Glutamatergic neuron (in vitro differentiated cells): ENCODE data around the gene RCOR1. TPM values are rescaled to one million over a fixed set of nuclear protein-coding genes. Genes with fewer than 3 reads are reported as not detected.

Experiments used
- DNase-seq: peaks from one replicate; pipeline ENCODE4 v3.0.0; 2022
- H3K27ac Mint-ChIP-seq: one replicate; pipeline ENCODE4 v1.8.0; 2020; ENCODE audit warnings: mild to moderate bottlenecking, mixed read lengths, inconsistent platforms; ENCODE audit not compliant: unreplicated experiment
- H3K27me3 Mint-ChIP-seq: one replicate; pipeline ENCODE4 v1.8.0; 2020; ENCODE audit warnings: mild to moderate bottlenecking, moderate library complexity, mixed read lengths, inconsistent platforms; ENCODE audit not compliant: unreplicated experiment
- H3K36me3 Mint-ChIP-seq: one replicate; pipeline ENCODE4 v1.8.0; 2020; ENCODE audit warnings: mild to moderate bottlenecking, mixed read lengths, inconsistent platforms; ENCODE audit not compliant: unreplicated experiment
- H3K4me1 Mint-ChIP-seq: one replicate; pipeline ENCODE4 v1.8.0; 2020; ENCODE audit warnings: mild to moderate bottlenecking, low read depth, mixed read lengths, inconsistent platforms; ENCODE audit not compliant: unreplicated experiment
- H3K4me3 Mint-ChIP-seq: one replicate; pipeline ENCODE4 v1.8.0; 2020; ENCODE audit warnings: mild to moderate bottlenecking, mixed read lengths, inconsistent platforms; ENCODE audit not compliant: unreplicated experiment
- H3K9me3 Mint-ChIP-seq: one replicate; pipeline ENCODE4 v1.8.0; 2020; ENCODE audit warnings: mild to moderate bottlenecking, moderate library complexity, mixed read lengths, inconsistent platforms; ENCODE audit not compliant: unreplicated experiment
- total RNA-seq: library from RNA; stranded (reverse); fragmentation: NEBNext Ultra II Directional; extraction: Animal tissue kit (Norgen Biotek cat#: 25700); gene quantifications from one replicate; pipeline ENCODE4 v1.2.1, GENCODE V29; 2021; ENCODE audit not compliant: unreplicated experiment
- TF ChIP-seq, protein P1 (sequence below): fragments of 200-600 bp; sonication (generic); IDR thresholded peaks from one replicate; pipeline ENCODE4 v1.5.0; 2021; ENCODE audit not compliant: partially characterized antibody, unreplicated experiment

The RCOR1 gene
- total RNA-seq, 1 donor from 2014 or later = 14.3 TPM

DNA sequence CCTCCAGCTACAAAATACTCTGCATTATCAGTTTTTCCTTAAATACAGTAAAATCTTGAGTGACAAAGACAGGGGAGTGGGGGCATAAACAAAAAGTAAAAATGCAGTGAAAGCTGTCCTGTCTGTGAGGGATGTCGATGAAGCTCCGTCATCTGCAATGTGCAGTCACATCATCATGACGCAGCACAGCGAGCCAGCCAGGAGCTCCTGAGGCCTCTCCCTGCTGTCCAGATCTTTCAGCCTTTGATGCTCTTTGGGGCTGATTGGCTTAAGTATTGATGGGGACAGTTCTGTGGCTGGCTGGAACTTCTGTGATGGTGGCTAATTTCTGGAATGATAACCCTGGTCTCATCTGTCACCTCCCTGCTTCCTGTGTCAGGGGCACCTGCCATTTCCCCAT lies 130.2 kb downstream of the RCOR1 start:
- no peak overlapping the region for H3K27ac Mint-ChIP-seq
- H3K36me3 Mint-ChIP-seq = no peaks in the 10 kb centered on the region
- H3K4me1 Mint-ChIP-seq = peaks cover 18% of the 10 kb centered on the region
- TF ChIP-seq, protein P1, sequence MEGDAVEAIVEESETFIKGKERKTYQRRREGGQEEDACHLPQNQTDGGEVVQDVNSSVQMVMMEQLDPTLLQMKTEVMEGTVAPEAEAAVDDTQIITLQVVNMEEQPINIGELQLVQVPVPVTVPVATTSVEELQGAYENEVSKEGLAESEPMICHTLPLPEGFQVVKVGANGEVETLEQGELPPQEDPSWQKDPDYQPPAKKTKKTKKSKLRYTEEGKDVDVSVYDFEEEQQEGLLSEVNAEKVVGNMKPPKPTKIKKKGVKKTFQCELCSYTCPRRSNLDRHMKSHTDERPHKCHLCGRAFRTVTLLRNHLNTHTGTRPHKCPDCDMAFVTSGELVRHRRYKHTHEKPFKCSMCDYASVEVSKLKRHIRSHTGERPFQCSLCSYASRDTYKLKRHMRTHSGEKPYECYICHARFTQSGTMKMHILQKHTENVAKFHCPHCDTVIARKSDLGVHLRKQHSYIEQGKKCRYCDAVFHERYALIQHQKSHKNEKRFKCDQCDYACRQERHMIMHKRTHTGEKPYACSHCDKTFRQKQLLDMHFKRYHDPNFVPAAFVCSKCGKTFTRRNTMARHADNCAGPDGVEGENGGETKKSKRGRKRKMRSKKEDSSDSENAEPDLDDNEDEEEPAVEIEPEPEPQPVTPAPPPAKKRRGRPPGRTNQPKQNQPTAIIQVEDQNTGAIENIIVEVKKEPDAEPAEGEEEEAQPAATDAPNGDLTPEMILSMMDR = no peak
- peaks cover 2% of the 10 kb centered on the region for H3K27me3 Mint-ChIP-seq
- no peak overlapping the region for H3K4me3 Mint-ChIP-seq
- H3K9me3 Mint-ChIP-seq = peaks cover 4% of the 10 kb centered on the region
- no peak for DNase-seq

DNA sequence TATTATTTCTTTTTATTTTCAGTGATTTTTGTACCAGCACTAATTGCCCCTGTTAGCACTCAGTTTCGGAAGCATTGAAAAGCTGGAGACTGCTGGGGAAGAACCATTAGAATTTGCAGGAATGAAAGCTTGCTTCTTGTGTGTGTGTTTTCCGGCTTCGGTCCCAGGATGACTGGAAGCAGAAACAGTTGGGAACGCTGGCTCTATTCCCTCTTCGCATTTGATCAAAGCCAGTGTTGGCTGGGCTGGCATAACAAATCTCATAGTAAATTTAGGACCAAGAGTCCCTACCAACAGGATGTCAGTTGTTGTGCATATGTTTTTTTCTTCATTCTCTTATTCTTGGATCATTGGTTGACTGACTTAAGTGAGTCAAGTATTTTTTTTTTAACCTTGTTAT lies 131.2 kb downstream of the RCOR1 start:
- peaks cover 4% of the 10 kb centered on the region for H3K9me3 Mint-ChIP-seq

DNA sequence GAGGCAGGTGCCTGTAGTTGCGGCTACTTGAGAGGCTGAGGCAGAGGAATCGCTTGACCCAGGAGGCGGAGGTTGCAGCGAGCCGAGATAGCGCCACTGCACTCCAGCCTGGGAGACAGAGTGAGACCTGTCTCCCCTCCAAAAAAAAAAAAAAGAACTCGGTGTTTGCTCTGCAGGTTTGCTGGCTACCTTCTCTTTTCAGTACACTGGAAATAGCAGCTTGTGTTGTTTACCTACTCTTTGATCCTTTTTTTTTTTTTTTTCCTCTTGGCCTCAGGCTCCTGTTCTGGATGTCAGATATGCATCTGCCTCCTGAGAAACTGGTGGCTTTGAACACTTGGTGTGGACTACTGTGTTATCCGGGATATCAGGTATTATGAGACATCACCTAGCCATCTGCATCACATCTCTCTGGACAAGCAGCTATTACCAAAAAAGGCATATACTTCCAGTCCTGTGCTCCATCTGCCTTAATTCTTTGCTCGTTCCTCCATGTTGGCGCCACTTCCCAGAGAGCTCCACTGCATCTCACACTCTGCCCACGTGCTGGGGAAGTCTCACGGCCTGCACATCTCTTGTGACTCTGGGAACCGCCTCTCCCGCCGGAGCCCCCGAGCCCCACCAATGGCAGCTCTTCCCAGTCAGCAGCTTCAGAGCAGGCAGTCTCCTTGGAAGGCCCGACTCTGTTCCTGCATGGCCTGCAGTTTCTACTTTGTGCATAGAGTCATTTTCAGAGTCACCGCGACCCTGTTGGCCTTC lies 133.9 kb downstream of the RCOR1 start:
- TF ChIP-seq, protein P1 = no peak
- peaks cover 4% of the 10 kb centered on the region for H3K27me3 Mint-ChIP-seq
- peaks cover 18% of the 10 kb centered on the region for H3K4me1 Mint-ChIP-seq
- no peaks in the 10 kb centered on the region for H3K36me3 Mint-ChIP-seq
- H3K4me3 Mint-ChIP-seq = no peak overlapping the region
- DNase-seq = no peak
- H3K9me3 Mint-ChIP-seq = peaks cover 4% of the 10 kb centered on the region
- no peak overlapping the region for H3K27ac Mint-ChIP-seq

More for the DNA sequence above, 131.2 kb downstream of the RCOR1 start:
- no peak for DNase-seq
- Mint-ChIP-seq H3K27ac (no peak overlapping the region), H3K4me3 (no peak overlapping the region), H3K36me3 (no peaks in the 10 kb centered on the region), H3K27me3 (peaks cover 2% of the 10 kb centered on the region), H3K4me1 (peaks cover 18% of the 10 kb centered on the region)
- TF ChIP-seq, protein P1 = no peak

DNA sequence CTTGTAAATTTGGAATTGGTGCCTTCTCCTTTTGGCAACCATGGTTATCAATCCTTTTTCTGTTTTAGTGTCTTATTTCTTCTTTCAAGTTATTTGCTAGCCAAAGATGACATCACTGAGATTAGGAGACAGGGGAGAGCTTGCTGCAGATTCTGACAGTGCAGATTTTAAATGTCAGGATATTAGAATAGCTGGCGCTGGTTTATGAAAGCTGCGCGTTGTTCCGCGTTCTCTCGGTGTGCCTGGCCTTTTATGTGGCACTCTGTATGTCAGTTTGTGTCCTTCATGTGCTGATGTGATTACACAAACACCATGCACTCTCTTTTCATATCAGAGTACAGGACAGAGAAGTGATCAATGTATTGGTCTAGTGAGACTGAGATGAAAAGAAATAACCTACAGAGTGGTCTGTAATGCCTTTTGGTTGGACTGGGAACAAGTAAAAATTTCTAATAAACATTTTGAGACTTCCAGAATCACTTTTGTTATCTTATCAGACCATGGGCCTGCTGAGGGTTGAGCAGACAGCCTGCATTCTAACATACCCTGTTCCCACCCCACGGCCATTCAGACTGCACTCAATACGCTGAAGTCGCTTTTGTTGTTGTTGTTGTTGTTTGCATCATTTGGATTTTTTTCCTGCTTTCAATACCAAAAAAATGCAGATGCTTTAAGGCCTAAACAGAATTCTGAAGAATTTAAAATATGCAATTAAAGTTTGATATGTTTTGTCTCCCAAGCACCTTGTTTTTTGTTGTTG lies 135.1 kb downstream of the RCOR1 start:
- no peak for DNase-seq
- H3K4me3 Mint-ChIP-seq = no peak overlapping the region
- peaks cover 6% of the 10 kb centered on the region for H3K27me3 Mint-ChIP-seq
- peaks cover 4% of the 10 kb centered on the region for H3K9me3 Mint-ChIP-seq
- H3K27ac Mint-ChIP-seq = no peak overlapping the region
- TF ChIP-seq, protein P1 = no peak
- H3K36me3 Mint-ChIP-seq = no peaks in the 10 kb centered on the region
- H3K4me1 Mint-ChIP-seq = peaks cover 17% of the 10 kb centered on the region

DNA sequence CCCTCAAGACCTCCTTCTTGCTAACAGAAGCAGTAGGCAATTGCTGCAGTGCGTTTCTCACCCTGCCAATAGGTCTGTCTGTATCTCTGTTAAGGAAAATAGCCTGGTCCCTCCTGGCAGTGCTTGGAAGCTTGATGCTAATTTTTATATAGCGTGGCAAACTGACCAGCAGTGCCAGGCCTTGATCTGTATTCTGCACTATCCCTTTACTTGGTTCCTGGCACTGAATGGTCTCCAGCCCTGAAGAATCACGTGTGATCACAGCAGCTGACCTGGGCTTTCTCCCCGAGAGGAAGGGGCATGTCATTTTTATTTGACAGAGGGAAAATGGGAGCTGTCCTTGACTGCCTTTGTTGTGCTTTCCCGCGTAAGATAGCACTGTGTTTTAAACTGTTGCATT lies 136.1 kb downstream of the RCOR1 start:
- no peak overlapping the region for H3K27ac Mint-ChIP-seq
- peaks cover 6% of the 10 kb centered on the region for H3K27me3 Mint-ChIP-seq
- H3K4me3 Mint-ChIP-seq = no peak overlapping the region
- peaks cover 8% of the 10 kb centered on the region for H3K4me1 Mint-ChIP-seq
- no peak for DNase-seq
- H3K9me3 Mint-ChIP-seq = peaks cover 4% of the 10 kb centered on the region
- no peaks in the 10 kb centered on the region for H3K36me3 Mint-ChIP-seq
- TF ChIP-seq, protein P1 = no peak
